Measurements from ENCODE around the gene MSI2. TPM values are rescaled to one million over a fixed set of nuclear protein-coding genes. Genes with fewer than 3 reads are reported as not detected.

The MSI2 gene
- total and polyA plus RNA-seq, 2 experiments from 2014 or later = 15.7 to 76.4 TPM

GRCh38 chr17:57269598-57270255 is 13.4 kb downstream of the MSI2 start:
- Histone ChIP-seq H3K27ac (no peak overlapping the region), H3K27me3 (no peaks in the 10 kb centered on the region), H3K9me3 (ENCODE audit: low read depth) (no peaks in the 10 kb centered on the region), H3K4me3 (no peak overlapping the region), H3K36me3 (peaks cover 10% of the 10 kb centered on the region), H3K4me1 (ENCODE audit: low read depth) (peaks cover 7% of the 10 kb centered on the region)
- TF ChIP-seq CTCF (IDR thresholded peaks at IDR 0.05; ENCODE audit: low read depth, low read length) = no peak
- no peak for DNase-seq (ENCODE audit: low read depth in 1 of 2, low spot score in 1 of 2)

- Histone ChIP-seq H3K27ac (no peak overlapping the region), H3K4me1 (ENCODE audit: low read depth) (peaks cover 7% of the 10 kb centered on the region), H3K9me3 (ENCODE audit: low read depth) (no peaks in the 10 kb centered on the region), H3K4me3 (no peak overlapping the region), H3K36me3 (peaks cover 9% of the 10 kb centered on the region), H3K27me3 (no peaks in the 10 kb centered on the region)
- TF ChIP-seq CTCF (IDR thresholded peaks at IDR 0.05; ENCODE audit: low read depth, low read length) = no peak
- DNase-seq (ENCODE audit: low read depth in 1 of 2, low spot score in 1 of 2) = no peak
Measured at GRCh38 chr17:57270801-57271245, 14.5 kb downstream of the MSI2 start.

- H3K4me1 ChIP-seq (ENCODE audit: low read depth) = peaks cover 7% of the 10 kb centered on the region
- no peak overlapping the region for H3K27ac ChIP-seq
- DNase-seq (ENCODE audit: low read depth in 1 of 2, low spot score in 1 of 2) = no peak
- peaks cover 9% of the 10 kb centered on the region for H3K36me3 ChIP-seq
- H3K9me3 ChIP-seq (ENCODE audit: low read depth) = no peaks in the 10 kb centered on the region
- TF ChIP-seq CTCF (IDR thresholded peaks at IDR 0.05; ENCODE audit: low read depth, low read length) = no peak
- H3K27me3 ChIP-seq = no peaks in the 10 kb centered on the region
- H3K4me3 ChIP-seq = no peak overlapping the region
Measured at GRCh38 chr17:57271821-57272220, 15.5 kb downstream of the MSI2 start.

- Histone ChIP-seq H3K27me3 (no peaks in the 10 kb centered on the region), H3K4me1 (ENCODE audit: low read depth) (peaks cover 7% of the 10 kb centered on the region), H3K36me3 (peaks cover 6% of the 10 kb centered on the region), H3K9me3 (ENCODE audit: low read depth) (no peaks in the 10 kb centered on the region), H3K4me3 (no peak overlapping the region), H3K27ac (no peak overlapping the region)
- DNase-seq (ENCODE audit: low read depth in 1 of 2, low spot score in 1 of 2) = no peak
- no peak for TF ChIP-seq CTCF (IDR thresholded peaks at IDR 0.05; ENCODE audit: low read depth, low read length)
Measured at GRCh38 chr17:57273490-57273889, 17.2 kb downstream of the MSI2 start.

- no peak for DNase-seq (ENCODE audit: low read depth in 1 of 2, low spot score in 1 of 2)
- no peak overlapping the region for H3K27ac ChIP-seq
- H3K4me1 ChIP-seq (ENCODE audit: low read depth) = peaks cover 7% of the 10 kb centered on the region
- H3K36me3 ChIP-seq = peaks cover 6% of the 10 kb centered on the region
- H3K9me3 ChIP-seq (ENCODE audit: low read depth) = no peaks in the 10 kb centered on the region
- no peak for TF ChIP-seq CTCF (IDR thresholded peaks at IDR 0.05; ENCODE audit: low read depth, low read length)
- H3K4me3 ChIP-seq = no peak overlapping the region
- H3K27me3 ChIP-seq = no peaks in the 10 kb centered on the region
Measured at GRCh38 chr17:57274162-57274561, 17.8 kb downstream of the MSI2 start.
